Loucy (cell line): Measurements from ENCODE around the gene TMEM132D.

Source experiments
- EZH2phosphoT487 ChIP-seq: fragments of 200-600 bp; IDR thresholded peaks from 2 replicates; pipeline ENCODE4 v1.6.1; 2018; ENCODE audit warnings: antibody characterized with exemption, mild to moderate bottlenecking, moderate library complexity, borderline replicate concordance
- TF ChIP-seq, protein P1 (sequence below): fragments of 200-600 bp; sonication (generic); conservative IDR thresholded peaks from 2 replicates; pipeline ENCODE4 v1.5.1; 2014; ENCODE audit warnings: mild to moderate bottlenecking, antibody characterized with exemption, low read length

- TF ChIP-seq, protein P1, sequence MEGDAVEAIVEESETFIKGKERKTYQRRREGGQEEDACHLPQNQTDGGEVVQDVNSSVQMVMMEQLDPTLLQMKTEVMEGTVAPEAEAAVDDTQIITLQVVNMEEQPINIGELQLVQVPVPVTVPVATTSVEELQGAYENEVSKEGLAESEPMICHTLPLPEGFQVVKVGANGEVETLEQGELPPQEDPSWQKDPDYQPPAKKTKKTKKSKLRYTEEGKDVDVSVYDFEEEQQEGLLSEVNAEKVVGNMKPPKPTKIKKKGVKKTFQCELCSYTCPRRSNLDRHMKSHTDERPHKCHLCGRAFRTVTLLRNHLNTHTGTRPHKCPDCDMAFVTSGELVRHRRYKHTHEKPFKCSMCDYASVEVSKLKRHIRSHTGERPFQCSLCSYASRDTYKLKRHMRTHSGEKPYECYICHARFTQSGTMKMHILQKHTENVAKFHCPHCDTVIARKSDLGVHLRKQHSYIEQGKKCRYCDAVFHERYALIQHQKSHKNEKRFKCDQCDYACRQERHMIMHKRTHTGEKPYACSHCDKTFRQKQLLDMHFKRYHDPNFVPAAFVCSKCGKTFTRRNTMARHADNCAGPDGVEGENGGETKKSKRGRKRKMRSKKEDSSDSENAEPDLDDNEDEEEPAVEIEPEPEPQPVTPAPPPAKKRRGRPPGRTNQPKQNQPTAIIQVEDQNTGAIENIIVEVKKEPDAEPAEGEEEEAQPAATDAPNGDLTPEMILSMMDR = no peak
- no peak for TF ChIP-seq EZH2phosphoT487
Measured at GRCh38 chr12:129790930-129791329, 112.9 kb downstream of the TMEM132D start.
